Caco-2 (cell line): ENCODE measurements around the gene ABCC3. TPM values are rescaled to one million over a fixed set of nuclear protein-coding genes. Genes with fewer than 3 reads are reported as not detected.
A peak's percentile ranks its signal among the peaks of the same experiment; 100 is the strongest.

ENCODE experiments used
- BruUV-seq: library from RNA; stranded (reverse); fragments of 400-500 nt; replicated peaks from 2 replicates; lab custom pipeline; 2021; lab: Mats Ljungman, UMichigan
- CTCF ChIA-PET: fragments of 300-600 bp; sonication (Branson Sonifier 250); formaldehyde crosslinking; loops from one replicate; lab custom pipeline; 2022; ENCODE audit warnings: antibody characterized with exemption; lab: Charles Lee
- POLR2A ChIA-PET: fragments of 300-600 bp; sonication (Branson Sonifier 250); formaldehyde crosslinking; loops from one replicate; lab custom pipeline; 2022; ENCODE audit warnings: antibody characterized with exemption; lab: Charles Lee
- DNase-seq, 2 experiments: peaks; one replicate each; pipeline versions ENCODE4 v3.0.0 to v3.0.0-alpha.2; 2020 to 2022
- H3K27me3 ChIP-seq: replicated peaks from 2 replicates; pipeline ENCODE4 v1.6.0; 2011; ENCODE audit warnings: low read length; ENCODE audit not compliant: control insufficient read depth, insufficient read depth
- H3K36me3 ChIP-seq: 2 replicates; pipeline ENCODE4 v1.5.1; 2011; ENCODE audit warnings: low read length; ENCODE audit not compliant: control insufficient read depth, insufficient read depth
- H3K4me1 ChIP-seq: fragments of 250-450 bp; sonication (Bioruptor Pico); 2 replicates; pipeline ENCODE4 v1.5.1; 2020; ENCODE audit warnings: mild to moderate bottlenecking
- H3K4me3 ChIP-seq: 2 replicates; pipeline ENCODE4 v1.5.1; 2011; ENCODE audit warnings: low read depth, mild to moderate bottlenecking, control low read depth, low read length
- H3K9me3 ChIP-seq: fragments of 250-450 bp; sonication (Bioruptor Pico); 2 replicates; pipeline ENCODE4 v1.5.1; 2020; ENCODE audit warnings: mild to moderate bottlenecking, moderate library complexity
- H3K27ac Mint-ChIP-seq: one replicate; pipeline ENCODE4 v1.8.0; 2022; ENCODE audit warnings: mixed read lengths; ENCODE audit not compliant: unreplicated experiment
- H3K27me3 Mint-ChIP-seq: one replicate; pipeline ENCODE4 v1.8.0; 2022; ENCODE audit warnings: mixed read lengths; ENCODE audit not compliant: insufficient read depth, unreplicated experiment
- H3K36me3 Mint-ChIP-seq: one replicate; pipeline ENCODE4 v1.8.0; 2022; ENCODE audit warnings: mild to moderate bottlenecking, mixed read lengths; ENCODE audit not compliant: insufficient read depth, unreplicated experiment
- H3K4me1 Mint-ChIP-seq: one replicate; pipeline ENCODE4 v1.8.0; 2022; ENCODE audit warnings: low read depth, mixed read lengths; ENCODE audit not compliant: unreplicated experiment
- H3K4me3 Mint-ChIP-seq: one replicate; pipeline ENCODE4 v1.8.0; 2022; ENCODE audit warnings: mild to moderate bottlenecking, moderate library complexity, mixed read lengths; ENCODE audit not compliant: unreplicated experiment
- H3K9me3 Mint-ChIP-seq: one replicate; pipeline ENCODE4 v1.8.0; 2022; ENCODE audit warnings: mixed read lengths; ENCODE audit not compliant: unreplicated experiment
- intact Hi-C: fragments of 100-400 bp; cut with micrococcal nuclease; formaldehyde crosslinking; loops from one replicate; pipeline ENCODE4 v1.10.0; 2022; ENCODE audit not compliant: unreplicated experiment
- total RNA-seq: library from RNA; stranded (reverse); gene quantifications from 2 replicates; pipeline ENCODE4 v1.2.3, GENCODE V29; 2022
- TF ChIP-seq, protein P1 (sequence below), 2 experiments: fragments of 200-600 bp in 1 of 2; IDR thresholded peaks; 1 replicate in 1 of 2; 2 replicates in 1 of 2; pipeline versions ENCODE4 v1.5.1 to v1.8.0; 2011 to 2022; ENCODE audit warnings: antibody characterized with exemption in 1 of 2, control low read depth in 1 of 2, inconsistent platforms in 1 of 2, low read depth in 1 of 2, low read length in 1 of 2, mild to moderate bottlenecking in 1 of 2, moderate library complexity in 1 of 2; ENCODE audit not compliant: insufficient read depth in 1 of 2, severe bottlenecking in 1 of 2, unreplicated experiment in 1 of 2

ABCC3 gene
- total RNA-seq, 1 experiment from 2014 or later: 45.6 TPM

DNA sequence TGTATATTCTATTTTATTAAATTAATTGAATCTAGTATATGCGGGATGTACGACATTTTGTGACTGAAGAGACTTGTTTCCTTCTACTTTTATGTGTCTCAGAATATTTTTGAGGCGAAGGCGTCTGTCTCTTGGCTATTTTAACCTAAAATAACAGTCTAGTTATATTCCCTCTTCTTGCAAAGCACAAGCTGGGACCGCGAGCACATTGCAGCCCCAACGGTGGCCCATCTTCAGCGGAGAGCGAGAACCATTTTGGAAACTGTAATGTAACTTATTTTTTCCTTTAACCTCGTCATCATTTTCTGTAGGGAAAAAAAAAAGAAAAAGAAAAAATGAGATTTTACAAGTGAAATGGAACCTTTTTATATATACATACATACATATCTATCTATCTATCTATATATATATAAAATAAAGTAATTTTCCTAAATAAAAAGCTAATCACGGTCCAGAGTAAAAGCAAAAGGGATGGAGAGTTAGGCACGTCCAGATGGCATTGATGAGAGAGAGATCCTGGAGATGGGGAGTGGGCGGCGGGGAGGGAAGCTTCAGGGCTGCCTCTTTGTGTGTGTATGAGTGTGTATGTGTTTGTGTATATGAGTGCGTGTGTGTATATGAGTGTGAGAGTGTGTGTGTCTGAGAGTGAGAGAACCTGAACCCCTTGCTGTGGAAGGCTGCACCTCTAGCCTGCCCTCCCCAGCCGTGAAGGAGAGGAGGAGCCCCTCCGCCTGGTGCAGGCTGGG, 7.5 kb upstream of the ABCC3 start:
- Histone ChIP-seq H3K9me3 (no peaks in the 10 kb centered on the region), H3K36me3 (no peaks in the 10 kb centered on the region), H3K4me3 (peak overlapping the region; percentile 20), H3K27me3 (no peaks in the 10 kb centered on the region), H3K4me1 (peaks cover 37% of the 10 kb centered on the region)
- intact Hi-C loops: loop anchor here (2.0 kb wide), 1 partner anchor 66 kb away; the partner anchor contains the start of gene CACNA1G
- Mint-ChIP-seq H3K36me3 (peaks cover 5% of the 10 kb centered on the region), H3K27me3 (no peaks in the 10 kb centered on the region), H3K9me3 (no peaks in the 10 kb centered on the region), H3K4me1 (peaks cover 37% of the 10 kb centered on the region), H3K27ac (peak overlapping the region; percentile 76), H3K4me3 (peak overlapping the region; percentile 80)
- no TSS peak for BruUV-seq
- DNase-seq: no peak
- ChIA-PET POLR2A (interaction anchor here (0.9 to 2.1 kb wide), 8 partner anchors 10 to 148 kb away, joined by 3 to 20 read pairs (median 6); partner anchors contain the start of gene CACNA1G), CTCF (interaction anchor here (0.5 to 10.6 kb wide), 35 partner anchors 10 to 1178 kb away, joined by 3 to 272 read pairs (median 5); partner anchors contain the start of genes CACNA1G, EPN3 and SPATA20)
- TF ChIP-seq, protein P1, sequence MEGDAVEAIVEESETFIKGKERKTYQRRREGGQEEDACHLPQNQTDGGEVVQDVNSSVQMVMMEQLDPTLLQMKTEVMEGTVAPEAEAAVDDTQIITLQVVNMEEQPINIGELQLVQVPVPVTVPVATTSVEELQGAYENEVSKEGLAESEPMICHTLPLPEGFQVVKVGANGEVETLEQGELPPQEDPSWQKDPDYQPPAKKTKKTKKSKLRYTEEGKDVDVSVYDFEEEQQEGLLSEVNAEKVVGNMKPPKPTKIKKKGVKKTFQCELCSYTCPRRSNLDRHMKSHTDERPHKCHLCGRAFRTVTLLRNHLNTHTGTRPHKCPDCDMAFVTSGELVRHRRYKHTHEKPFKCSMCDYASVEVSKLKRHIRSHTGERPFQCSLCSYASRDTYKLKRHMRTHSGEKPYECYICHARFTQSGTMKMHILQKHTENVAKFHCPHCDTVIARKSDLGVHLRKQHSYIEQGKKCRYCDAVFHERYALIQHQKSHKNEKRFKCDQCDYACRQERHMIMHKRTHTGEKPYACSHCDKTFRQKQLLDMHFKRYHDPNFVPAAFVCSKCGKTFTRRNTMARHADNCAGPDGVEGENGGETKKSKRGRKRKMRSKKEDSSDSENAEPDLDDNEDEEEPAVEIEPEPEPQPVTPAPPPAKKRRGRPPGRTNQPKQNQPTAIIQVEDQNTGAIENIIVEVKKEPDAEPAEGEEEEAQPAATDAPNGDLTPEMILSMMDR (IDR thresholded peaks at IDR 0.05; ENCODE audit: insufficient read depth in 1 of 2, low read depth in 1 of 2, low read length in 1 of 2, severe bottlenecking in 1 of 2, unreplicated experiment in 1 of 2): no peak

DNA sequence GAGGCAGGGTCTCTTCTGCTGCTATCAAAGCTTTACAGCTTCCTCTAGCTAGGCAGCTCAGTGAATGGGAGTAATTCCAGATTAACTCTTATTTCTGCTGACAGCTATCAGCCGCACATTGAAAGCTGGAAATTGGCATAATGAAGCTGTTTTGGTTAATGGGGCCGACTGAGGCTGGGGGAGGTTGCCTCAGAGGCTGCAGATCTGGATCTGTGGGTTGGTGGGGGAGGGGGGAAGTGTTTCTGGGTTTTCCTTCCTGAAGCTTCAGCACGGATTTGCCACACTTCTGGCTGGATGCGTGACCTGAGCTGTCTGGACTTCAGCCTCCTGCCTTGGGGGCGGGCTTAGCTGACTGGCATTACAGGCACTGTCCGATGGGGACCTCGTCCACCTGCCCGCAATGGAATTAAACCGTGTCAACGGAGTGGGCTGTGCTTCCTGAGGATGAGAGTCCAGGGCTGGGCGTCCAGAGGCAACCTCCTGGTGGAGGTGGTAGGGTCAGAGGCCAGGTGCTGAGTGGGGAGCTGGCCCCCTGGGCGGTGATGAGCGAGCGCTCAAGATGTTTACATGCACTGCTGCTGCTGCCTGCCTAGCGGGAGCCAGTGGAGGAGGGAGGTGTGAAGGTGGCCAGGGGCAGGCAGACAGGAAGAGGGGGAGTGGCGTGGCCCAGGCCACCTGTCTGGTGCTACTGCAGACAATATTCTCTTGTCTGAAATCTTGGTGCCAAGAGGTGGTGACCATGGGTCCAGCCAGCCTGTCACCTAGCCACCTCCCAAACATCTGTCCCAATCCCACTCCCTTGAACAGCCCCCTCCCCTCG, 6.7 kb upstream of the ABCC3 start:
- Histone ChIP-seq H3K9me3 (no peaks in the 10 kb centered on the region), H3K27me3 (no peaks in the 10 kb centered on the region), H3K4me3 (peak overlapping the region; percentile 20), H3K4me1 (peaks cover 37% of the 10 kb centered on the region), H3K36me3 (no peaks in the 10 kb centered on the region)
- ChIA-PET POLR2A (interaction anchor here (0.6 to 2.1 kb wide), 14 partner anchors 9 to 231 kb away, joined by 3 to 20 read pairs (median 4); partner anchors contain the start of genes CACNA1G and LRRC59), CTCF (interaction anchor here (0.5 to 10.6 kb wide), 42 partner anchors 9 to 649 kb away, joined by 3 to 272 read pairs (median 4); partner anchors contain the start of genes CACNA1G, EPN3 and SPATA20)
- no peaks in the 10 kb centered on the region for H3K9me3 Mint-ChIP-seq
- intact Hi-C loops: loop anchor here (1.0 to 2.0 kb wide), 4 partner anchors 33 to 81 kb away; partner anchors contain the start of genes CACNA1G and SPATA20
- DNase-seq: peak; percentile 97 to 98
- no TSS peak for BruUV-seq
- H3K4me1 Mint-ChIP-seq: peaks cover 37% of the 10 kb centered on the region
- peak overlapping the region; percentile 76 for H3K27ac Mint-ChIP-seq
- TF ChIP-seq, protein P1 (IDR thresholded peaks at IDR 0.05; ENCODE audit: insufficient read depth in 1 of 2, low read depth in 1 of 2, low read length in 1 of 2, severe bottlenecking in 1 of 2, unreplicated experiment in 1 of 2): peak; percentile 1 to 53
- H3K4me3 Mint-ChIP-seq: peak overlapping the region; percentile 80
- peaks cover 5% of the 10 kb centered on the region for H3K36me3 Mint-ChIP-seq
- H3K27me3 Mint-ChIP-seq: no peaks in the 10 kb centered on the region
